AG20443 (cell line): ENCODE data around the gene SOX13.
"Not testable (repeated sequence)": the region's sequence is repeated elsewhere in the genome, so short reads cannot be mapped to it uniquely, and the experiment has no call there.

Experiments
- DNase-seq: peaks from one replicate; pipeline ENCODE4 v3.0.0; 2012; ENCODE audit warnings: low spot score, mixed read lengths

The SOX13 gene

DNA sequence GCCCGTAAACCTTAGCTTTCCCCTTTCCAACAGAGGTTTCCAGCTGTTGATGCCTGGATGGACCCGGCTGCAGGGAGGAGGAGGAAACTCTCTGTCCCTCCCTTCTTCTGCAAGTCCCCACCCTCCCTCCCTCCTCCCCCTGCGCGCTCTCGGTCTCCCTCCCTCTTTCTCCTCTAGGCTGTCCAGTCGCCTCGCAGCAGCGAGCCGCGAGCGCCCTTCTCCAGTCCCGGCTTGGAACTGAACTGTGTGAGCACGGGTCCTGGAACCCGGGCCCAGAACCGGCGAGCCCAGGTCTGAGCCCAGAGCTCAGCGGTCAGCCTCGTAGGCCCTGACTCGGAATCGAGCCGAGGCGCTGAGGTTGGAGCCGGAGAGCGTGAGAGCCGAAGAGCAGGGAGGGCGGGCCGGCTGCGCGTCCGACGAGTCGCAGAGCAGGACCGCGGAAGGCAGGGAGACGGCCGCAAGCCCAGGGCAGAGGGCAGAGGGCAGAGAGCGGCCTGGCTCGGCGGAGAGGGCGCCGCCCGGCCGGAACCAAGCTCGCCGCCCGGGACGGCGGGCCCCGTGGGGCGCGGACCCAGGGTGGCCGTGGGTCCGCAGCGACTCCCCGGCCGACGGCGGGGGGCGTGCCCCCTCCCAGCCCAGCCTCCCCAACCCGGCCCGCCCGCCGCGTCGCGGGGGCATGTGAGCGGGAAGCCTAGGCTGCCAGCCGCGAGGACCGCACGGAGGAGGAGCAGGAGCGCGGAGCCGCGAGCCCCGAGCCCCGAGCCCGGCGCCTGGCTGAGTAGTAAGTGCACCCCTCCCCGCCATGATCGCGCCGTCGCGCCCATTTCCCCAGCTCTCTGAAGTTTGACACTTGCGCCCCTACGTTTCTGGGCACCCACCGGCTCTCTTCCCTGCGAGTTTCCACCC, at the start of gene SOX13:
SOX13 (plus strand) TSS at position 185 of the 906 bp plus-strand sequence. CDS start 39,801 bp downstream, outside the sequence.
- DNase-seq, result peak; percentile 95

- no peak for DNase-seq
Measured at GRCh38 chr1:204025917-204026707, 46.8 kb upstream of the SOX13 start.

DNA sequence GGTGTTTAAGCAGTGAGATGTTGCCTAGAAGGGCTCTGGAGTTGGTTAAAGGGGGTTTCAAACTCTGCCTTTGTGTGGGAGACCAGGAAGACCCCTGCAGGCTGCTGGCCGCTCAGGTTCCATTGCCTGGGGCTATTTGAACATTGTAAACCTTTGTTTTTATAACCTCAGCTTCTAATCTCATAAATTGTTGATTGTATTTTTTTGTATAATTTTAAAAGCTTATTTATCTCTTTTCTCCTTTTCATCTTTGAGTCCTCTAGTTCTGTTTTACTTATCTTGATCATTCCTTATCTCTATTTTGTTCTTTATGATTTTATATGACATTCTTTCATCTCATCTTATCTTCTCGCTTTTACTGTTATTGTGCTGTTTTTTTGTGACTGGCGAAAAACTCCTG, 45.5 kb upstream of the SOX13 start:
- no peak for DNase-seq

DNA sequence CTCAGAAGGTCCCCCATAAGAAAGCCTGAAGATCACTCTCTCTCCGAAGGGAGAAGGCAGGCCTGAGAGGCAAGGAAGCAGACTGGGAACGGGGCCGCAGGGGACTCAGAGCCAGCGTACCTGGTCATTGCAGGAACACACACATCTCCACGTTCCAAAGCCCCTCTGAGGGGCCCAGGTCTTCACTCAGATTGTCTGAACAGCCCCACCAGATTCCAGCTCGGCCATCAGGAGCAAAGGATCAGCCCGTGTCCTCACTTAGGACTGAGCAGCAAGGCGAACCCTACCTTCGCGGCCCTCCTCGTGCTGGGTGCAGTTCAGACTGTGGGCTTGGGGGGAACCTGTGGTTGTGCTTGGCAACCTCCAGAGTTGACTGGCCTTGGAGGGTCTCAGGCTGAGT, 43.9 kb upstream of the SOX13 start:
- DNase-seq, result no peak

- no peak for DNase-seq
Measured at GRCh38 chr1:204031098-204031710, 41.7 kb upstream of the SOX13 start.

GRCh38 chr1:204032642-204033235, 40.2 kb upstream of the SOX13 start:
- no peak for DNase-seq

GRCh38 chr1:204033306-204033705, 39.6 kb upstream of the SOX13 start:
- DNase-seq, result no peak

DNA sequence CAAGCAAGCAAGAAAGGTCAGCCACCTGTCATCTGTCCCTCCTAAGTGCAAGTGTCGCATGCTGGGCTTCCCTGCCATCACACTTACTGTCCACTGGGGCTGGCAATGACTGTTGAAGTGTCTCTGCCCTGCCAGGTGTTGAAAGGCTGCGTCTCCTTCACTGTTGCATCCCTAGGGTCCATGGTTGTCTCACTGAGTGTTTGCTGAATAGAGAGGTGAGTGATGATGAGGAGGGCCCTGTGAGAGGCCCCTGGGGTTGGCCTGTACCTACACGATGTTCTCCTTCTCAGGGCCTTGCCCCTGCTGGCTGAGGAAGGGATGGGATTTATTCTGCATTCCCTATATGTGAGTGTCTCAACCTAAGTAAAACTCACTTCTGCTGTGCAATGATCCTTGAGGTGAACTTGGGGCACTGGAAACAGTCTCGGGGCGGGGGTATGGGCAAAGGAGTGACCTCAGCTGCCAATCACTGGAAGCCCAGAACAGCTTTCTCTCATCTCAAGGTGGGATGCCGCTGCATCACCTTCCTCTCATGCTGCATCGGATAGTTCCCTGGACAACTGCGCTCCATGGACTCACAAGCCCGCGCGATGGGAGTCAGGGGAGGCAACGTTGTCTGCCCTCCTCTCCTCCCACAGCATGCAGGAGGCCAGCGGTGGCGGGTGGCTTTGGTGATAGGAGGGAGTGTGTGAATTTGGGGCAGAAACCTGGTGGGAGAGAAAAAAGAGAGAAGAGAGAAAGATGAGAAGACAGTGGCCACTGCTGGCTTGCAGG, 35.8 kb upstream of the SOX13 start:
- no peak for DNase-seq

DNA sequence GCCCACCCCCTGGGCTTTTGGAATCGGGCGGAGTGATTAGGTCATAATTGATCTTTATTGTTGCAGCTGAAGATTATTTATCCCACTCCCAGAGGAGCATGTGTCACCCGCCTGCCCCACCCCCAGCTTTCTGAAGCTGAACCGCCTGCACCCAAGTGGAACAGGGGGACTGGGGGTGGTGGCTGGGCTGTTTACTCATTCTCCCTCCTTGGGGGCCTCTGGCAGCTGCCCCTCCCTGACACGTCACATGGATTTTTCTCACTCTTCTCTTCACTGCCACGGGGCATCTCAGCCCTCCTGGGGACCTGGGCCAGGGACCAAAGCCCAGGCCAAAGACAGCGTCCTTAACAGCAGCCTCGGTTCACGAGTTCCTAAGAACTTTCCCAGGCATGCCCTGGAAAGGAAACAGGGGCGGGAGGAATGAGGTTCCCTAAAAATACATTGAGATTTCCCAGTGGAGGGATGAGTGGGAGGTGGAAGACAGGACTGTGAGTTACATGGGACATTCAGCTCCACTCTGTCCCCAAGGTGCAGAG, 31.6 kb upstream of the SOX13 start:
- DNase-seq, result peak; percentile 54

DNA sequence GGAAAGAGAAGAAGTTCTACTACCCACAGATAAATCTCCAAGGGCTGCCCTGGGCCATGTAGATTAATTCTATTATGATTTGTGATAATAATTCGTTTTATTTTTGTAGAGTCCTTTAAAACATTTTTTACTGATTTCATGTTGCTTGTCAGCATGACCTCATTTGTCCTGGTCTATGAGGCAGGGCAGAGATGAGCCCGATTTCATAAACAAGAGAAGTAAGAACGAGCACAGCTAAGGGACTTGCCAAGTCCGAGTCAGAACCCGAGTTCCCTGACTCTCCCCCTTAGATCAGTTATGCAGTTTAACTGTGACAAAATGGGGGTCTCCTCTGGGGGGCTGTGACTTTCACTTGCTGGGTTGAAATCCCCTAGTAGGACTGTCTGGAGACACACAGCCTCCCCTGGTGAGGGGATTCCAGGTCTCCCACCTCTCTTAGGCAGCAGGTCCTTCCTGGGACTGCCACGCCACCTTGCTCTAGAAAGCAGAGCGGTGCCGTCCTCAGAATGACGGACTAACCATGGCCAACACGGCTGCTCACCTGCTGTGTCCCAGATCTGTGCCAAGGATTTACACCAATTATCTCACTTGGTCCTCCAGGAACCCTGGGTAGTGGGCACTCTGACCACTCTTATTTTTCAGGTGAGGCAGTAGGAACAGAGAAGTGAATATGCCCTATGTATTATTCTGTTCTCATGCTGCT, 31.0 kb upstream of the SOX13 start:
- DNase-seq, result peak; percentile 76

GRCh38 chr1:204042516-204042915, 30.4 kb upstream of the SOX13 start:
- no peak for DNase-seq

DNA sequence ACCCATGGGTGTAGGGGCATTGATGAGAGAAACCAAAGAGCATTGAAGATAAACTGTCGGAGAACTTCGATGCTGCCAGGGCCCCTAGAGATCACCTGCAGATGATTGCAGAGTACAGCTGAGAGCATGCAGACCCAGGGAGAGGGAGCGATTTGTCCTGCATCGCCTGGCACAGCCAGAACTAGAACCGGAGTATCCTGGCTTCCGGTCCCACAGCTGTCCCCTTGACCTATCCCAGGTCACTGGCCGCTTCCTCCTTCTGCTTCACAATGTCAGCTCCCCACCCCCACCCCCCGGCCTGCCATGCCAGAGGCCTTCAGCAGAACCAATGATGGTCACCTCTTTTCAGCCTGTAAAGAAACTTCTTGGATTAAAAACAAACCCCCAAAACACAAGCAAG, 29.2 kb upstream of the SOX13 start:
- DNase-seq, result no peak

GRCh38 chr1:204044448-204044847, 28.5 kb upstream of the SOX13 start:
- no peak for DNase-seq

GRCh38 chr1:204045430-204045829, 27.5 kb upstream of the SOX13 start:
- DNase-seq, result no peak

DNA sequence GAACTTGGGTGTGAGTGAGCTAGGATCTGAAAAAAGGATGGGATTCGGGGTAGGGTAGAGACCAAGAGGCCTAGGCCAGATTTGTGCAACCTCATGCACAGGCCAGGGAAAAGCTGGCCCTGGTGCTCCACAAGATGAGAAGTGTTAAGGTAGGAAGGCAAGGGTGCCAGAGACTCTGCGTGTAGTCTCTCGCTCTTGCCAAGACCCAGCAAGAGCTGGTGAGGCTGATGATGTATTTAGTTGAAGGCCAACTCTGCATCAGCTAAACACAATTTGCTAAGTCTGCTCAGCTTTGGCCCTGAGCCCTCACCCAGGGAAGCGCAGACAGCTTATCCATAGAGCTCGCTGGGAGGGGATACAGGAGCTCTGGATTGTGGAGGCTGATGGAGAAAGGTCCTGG, 26.6 kb upstream of the SOX13 start:
- no peak for DNase-seq

GRCh38 chr1:204048796-204049195, 24.1 kb upstream of the SOX13 start:
- DNase-seq, result not testable (repeated sequence)

GRCh38 chr1:204051258-204051657, 21.7 kb upstream of the SOX13 start:
- no peak for DNase-seq

GRCh38 chr1:204051718-204052117, 21.2 kb upstream of the SOX13 start:
- DNase-seq, result no peak

DNA sequence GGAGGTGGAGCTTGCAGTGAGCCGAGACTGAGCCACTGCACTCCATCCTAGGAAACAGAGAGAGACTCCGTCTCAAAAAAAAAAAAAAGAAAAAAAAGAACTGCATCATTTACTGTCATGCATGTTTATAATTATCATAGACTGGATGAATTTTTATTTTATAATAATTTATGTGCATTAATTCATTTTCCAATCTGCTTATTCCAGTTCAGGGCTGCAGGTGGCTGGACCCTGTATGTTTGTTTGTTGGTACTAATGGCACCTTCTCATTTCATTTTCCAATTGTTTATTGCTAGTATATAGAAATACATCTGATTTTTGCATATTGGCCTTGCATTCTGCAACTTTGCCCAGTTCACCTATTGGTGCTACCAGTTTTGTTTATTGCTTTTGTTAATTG, 19.0 kb upstream of the SOX13 start:
- no peak for DNase-seq

- no peak for DNase-seq
Measured at GRCh38 chr1:204059970-204060369, 12.9 kb upstream of the SOX13 start.

DNA sequence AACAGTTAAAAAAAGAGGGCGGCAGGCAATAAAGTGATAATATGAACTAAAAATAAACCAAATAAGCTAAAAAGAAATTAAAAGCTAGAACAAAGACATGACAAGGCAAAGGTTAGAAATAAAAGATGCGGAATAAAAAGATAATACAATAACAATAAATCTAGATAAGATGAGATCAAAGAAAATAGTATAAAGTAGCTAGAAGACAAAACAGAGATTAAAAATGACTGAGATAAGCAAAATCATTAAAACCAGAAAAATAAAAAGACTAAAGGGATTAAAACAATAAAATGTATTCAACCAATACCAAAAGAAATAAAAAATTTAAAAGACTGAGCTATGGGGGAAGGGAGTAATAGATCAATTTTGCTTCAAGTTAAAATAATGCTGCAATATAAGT, 10.8 kb upstream of the SOX13 start:
- DNase-seq, result no peak
